HFF-Myc (cell line): ENCODE results near the gene CLNK.

Experiments used
- DNase-seq: peaks from one replicate; pipeline ENCODE4 v3.0.0-alpha.2; 2011; ENCODE audit warnings: low read depth; ENCODE audit errors: extremely low read depth
- H3K4me3 ChIP-seq: replicated peaks from 2 replicates; pipeline ENCODE4 v1.5.1; 2011; ENCODE audit warnings: low read depth, mild to moderate bottlenecking, control low read depth, low read length
- CTCF ChIP-seq: IDR thresholded peaks from 2 replicates; pipeline ENCODE4 v1.5.1; 2012; ENCODE audit warnings: mild to moderate bottlenecking, low read depth, low read length, control low read depth; ENCODE audit errors: missing control alignments

The CLNK gene

GRCh38 chr4:10694151-10694827 lies 9.7 kb upstream of the CLNK start:
- no peak for DNase-seq
- no peak for TF ChIP-seq CTCF
- H3K4me3 ChIP-seq, result no peak overlapping the region

- no peak for DNase-seq
- H3K4me3 ChIP-seq, result no peak overlapping the region
- no peak for TF ChIP-seq CTCF
These were observed 7.1 kb upstream of the CLNK start for GRCh38 chr4:10691651-10692050.

GRCh38 chr4:10690185-10690907 lies 5.8 kb upstream of the CLNK start:
- no peak for TF ChIP-seq CTCF
- no peak for DNase-seq
- H3K4me3 ChIP-seq, result no peak overlapping the region

GRCh38 chr4:10688846-10689245 lies 4.3 kb upstream of the CLNK start:
- no peak for TF ChIP-seq CTCF
- DNase-seq, result no peak
- H3K4me3 ChIP-seq, result no peak overlapping the region

- DNase-seq, result no peak
- TF ChIP-seq CTCF, result no peak
- no peak overlapping the region for H3K4me3 ChIP-seq
These were observed 3.5 kb upstream of the CLNK start for GRCh38 chr4:10688022-10688421.

- no peak for DNase-seq
- TF ChIP-seq CTCF, result no peak
- no peak overlapping the region for H3K4me3 ChIP-seq
These were observed 3.0 kb upstream of the CLNK start for GRCh38 chr4:10687526-10687925.
